Measurements from ENCODE around the gene DDX51.
A peak's percentile ranks its signal among the peaks of the same experiment; 100 is the strongest.

DDX51 gene

DNA sequence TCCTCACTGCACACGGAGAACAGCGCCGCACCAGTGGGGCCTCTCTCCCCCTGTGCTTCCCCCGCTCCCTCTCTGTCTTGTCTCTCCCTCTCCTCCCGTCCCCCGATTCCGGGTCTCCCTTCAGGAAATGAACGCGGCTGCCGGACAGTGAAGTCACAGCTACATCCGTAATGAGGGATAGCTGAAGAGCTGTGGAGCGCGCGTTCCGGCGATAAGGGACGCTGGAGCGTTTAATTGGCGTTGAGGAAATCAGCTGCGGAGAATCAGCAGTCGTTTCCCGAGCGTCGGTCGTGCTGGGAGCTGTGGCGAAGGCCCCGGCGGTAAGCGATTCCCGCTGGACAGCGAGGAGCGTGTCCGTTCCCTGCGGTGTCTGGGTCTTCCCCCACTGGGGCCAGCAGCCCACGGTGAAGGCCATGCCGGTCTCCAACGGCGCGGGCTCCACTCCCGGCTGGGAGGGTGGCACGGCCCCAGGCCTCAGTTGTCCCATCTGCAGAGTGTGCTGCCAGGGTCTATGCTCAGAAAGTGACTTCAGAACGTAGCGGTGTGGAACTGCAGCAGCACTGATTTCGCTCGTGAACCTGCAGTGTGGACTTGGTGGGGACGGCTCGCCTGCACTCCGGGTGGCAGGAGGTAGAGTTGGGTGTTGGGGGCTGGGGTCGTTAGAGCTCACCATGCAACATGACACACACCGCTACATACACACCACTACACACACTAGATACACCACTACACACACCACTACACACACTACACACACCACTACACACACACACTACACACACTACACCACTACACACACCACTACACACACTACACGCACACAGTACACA lies 11.0 kb upstream of the DDX51 start:
- H3K36me3 ChIP-seq (ENCODE audit: insufficient read depth, low read length), result peaks cover 18% of the 10 kb centered on the region; the same call in 1 of the 2 replicates
- peaks cover 11% of the 10 kb centered on the region for H3F3A ChIP-seq (ENCODE audit: low read depth)
- H3K4me1 ChIP-seq (ENCODE audit: insufficient read depth, low read length, poor library complexity, severe bottlenecking), result no peaks in the 10 kb centered on the region
- no peaks in the 10 kb centered on the region for H3K79me2 ChIP-seq (ENCODE audit: insufficient read depth, low read length)
- no peak overlapping the region for H2AFZ ChIP-seq (ENCODE audit: low read length)
- TF ChIP-seq EZH2phosphoT487 (IDR thresholded peaks at IDR 0.05; ENCODE audit: borderline replicate concordance), result no peak
- no peaks in the 10 kb centered on the region for H3K9me2 ChIP-seq (replicated peaks; ENCODE audit: low read depth, low read length)
- H3K4me3 ChIP-seq (ENCODE audit: low read length, poor library complexity, severe bottlenecking), result no peak overlapping the region
- H3K9me3 ChIP-seq (ENCODE audit: insufficient read depth, low read depth, low read length), result no peaks in the 10 kb centered on the region
- H3K27me3 ChIP-seq (ENCODE audit: insufficient read depth, low read length, poor library complexity, severe bottlenecking), result no peaks in the 10 kb centered on the region
- no peak overlapping the region for H3K9ac ChIP-seq (ENCODE audit: low read depth, low read length, poor library complexity, severe bottlenecking)
- no peaks in the 10 kb centered on the region for H4K20me1 ChIP-seq (ENCODE audit: insufficient read depth, low read length, poor library complexity, severe bottlenecking)
- no peak overlapping the region for H3K4me2 ChIP-seq (ENCODE audit: low read depth, low read length, poor library complexity, severe bottlenecking)

GRCh38 chr12:132154341-132154761 lies 10.2 kb upstream of the DDX51 start:
- no peak overlapping the region for H2AFZ ChIP-seq (ENCODE audit: low read length)
- H3K27me3 ChIP-seq (ENCODE audit: insufficient read depth, low read length, poor library complexity, severe bottlenecking), result no peaks in the 10 kb centered on the region
- TF ChIP-seq, protein P1, sequence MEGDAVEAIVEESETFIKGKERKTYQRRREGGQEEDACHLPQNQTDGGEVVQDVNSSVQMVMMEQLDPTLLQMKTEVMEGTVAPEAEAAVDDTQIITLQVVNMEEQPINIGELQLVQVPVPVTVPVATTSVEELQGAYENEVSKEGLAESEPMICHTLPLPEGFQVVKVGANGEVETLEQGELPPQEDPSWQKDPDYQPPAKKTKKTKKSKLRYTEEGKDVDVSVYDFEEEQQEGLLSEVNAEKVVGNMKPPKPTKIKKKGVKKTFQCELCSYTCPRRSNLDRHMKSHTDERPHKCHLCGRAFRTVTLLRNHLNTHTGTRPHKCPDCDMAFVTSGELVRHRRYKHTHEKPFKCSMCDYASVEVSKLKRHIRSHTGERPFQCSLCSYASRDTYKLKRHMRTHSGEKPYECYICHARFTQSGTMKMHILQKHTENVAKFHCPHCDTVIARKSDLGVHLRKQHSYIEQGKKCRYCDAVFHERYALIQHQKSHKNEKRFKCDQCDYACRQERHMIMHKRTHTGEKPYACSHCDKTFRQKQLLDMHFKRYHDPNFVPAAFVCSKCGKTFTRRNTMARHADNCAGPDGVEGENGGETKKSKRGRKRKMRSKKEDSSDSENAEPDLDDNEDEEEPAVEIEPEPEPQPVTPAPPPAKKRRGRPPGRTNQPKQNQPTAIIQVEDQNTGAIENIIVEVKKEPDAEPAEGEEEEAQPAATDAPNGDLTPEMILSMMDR (conservative IDR thresholded peaks at IDR 0.05; ENCODE audit: low read length), result no peak
- TF ChIP-seq EZH2phosphoT487 (IDR thresholded peaks at IDR 0.05; ENCODE audit: borderline replicate concordance), result no peak
- no peaks in the 10 kb centered on the region for H3K9me3 ChIP-seq (ENCODE audit: insufficient read depth, low read depth, low read length)
- no peaks in the 10 kb centered on the region for H4K20me1 ChIP-seq (ENCODE audit: insufficient read depth, low read length, poor library complexity, severe bottlenecking)
- H3K79me2 ChIP-seq (ENCODE audit: insufficient read depth, low read length), result no peaks in the 10 kb centered on the region
- no peaks in the 10 kb centered on the region for H3K9me2 ChIP-seq (replicated peaks; ENCODE audit: low read depth, low read length)
- peaks cover 18% of the 10 kb centered on the region; the same call in 1 of the 2 replicates for H3K36me3 ChIP-seq (ENCODE audit: insufficient read depth, low read length)
- H3K4me3 ChIP-seq (ENCODE audit: low read length, poor library complexity, severe bottlenecking), result no peak overlapping the region
- no peak overlapping the region for H3K4me2 ChIP-seq (ENCODE audit: low read depth, low read length, poor library complexity, severe bottlenecking)
- no peak overlapping the region for H3K9ac ChIP-seq (ENCODE audit: low read depth, low read length, poor library complexity, severe bottlenecking)
- H3F3A ChIP-seq (ENCODE audit: low read depth), result peaks cover 11% of the 10 kb centered on the region
- H3K4me1 ChIP-seq (ENCODE audit: insufficient read depth, low read length, poor library complexity, severe bottlenecking), result no peaks in the 10 kb centered on the region

DNA sequence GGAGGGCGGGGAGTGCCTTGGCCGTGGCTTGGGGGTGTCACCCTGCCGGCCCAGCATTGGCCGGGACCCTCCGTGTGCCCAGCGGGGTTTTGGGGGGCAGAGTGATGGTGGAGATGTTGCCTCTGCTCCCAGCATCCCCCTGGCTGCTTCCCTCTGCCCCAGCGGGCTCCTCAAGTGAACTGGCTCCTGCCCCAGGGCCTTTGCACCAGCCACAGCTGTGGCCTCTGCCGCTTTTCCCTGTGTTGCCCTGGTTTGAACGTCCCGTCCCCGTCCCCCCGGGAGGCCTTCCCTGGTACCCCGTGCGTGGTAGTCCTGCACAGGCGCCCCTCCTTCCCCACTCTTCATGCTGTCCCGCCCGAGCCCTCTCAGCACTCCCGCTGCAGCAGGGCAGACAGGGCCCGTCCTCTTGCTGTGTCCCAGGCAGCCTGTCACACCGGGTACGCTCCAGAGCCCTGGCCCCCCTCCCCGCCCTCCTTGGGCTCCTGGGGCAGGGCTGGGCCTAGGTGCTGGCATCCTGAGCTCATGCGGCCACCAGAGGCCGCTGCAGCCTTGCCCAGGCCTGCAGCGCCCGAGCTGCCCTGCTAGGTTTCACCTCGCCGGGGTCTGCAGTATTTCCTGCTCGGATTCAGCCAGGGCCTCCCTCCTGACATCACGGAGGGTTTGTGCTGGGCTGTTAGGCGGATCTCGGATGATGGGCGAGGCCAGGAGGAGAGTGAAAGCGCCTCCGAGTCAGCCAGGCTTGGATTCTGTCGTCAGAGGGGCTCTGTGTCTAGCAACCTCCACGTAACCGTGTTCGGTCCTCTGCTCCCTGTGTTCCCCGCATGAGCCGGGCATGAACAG lies 9.6 kb upstream of the DDX51 start:
- Histone ChIP-seq H3K79me2 (ENCODE audit: insufficient read depth, low read length) (no peaks in the 10 kb centered on the region), H3F3A (ENCODE audit: low read depth) (peaks cover 11% of the 10 kb centered on the region), H3K27me3 (ENCODE audit: insufficient read depth, low read length, poor library complexity, severe bottlenecking) (no peaks in the 10 kb centered on the region), H4K20me1 (ENCODE audit: insufficient read depth, low read length, poor library complexity, severe bottlenecking) (no peaks in the 10 kb centered on the region), H3K36me3 (ENCODE audit: insufficient read depth, low read length) (peaks cover 18% of the 10 kb centered on the region; the same call in 1 of the 2 replicates), H3K9me3 (ENCODE audit: insufficient read depth, low read depth, low read length) (no peaks in the 10 kb centered on the region), H3K4me1 (ENCODE audit: insufficient read depth, low read length, poor library complexity, severe bottlenecking) (no peaks in the 10 kb centered on the region), H3K4me3 (ENCODE audit: low read length, poor library complexity, severe bottlenecking) (no peak overlapping the region), H2AFZ (ENCODE audit: low read length) (no peak overlapping the region), H3K4me2 (ENCODE audit: low read depth, low read length, poor library complexity, severe bottlenecking) (no peak overlapping the region), H3K9me2 (replicated peaks; ENCODE audit: low read depth, low read length) (no peaks in the 10 kb centered on the region), H3K9ac (ENCODE audit: low read depth, low read length, poor library complexity, severe bottlenecking) (no peak overlapping the region)
- no peak for TF ChIP-seq EZH2phosphoT487 (IDR thresholded peaks at IDR 0.05; ENCODE audit: borderline replicate concordance)
- TF ChIP-seq, protein P1 (conservative IDR thresholded peaks at IDR 0.05; ENCODE audit: low read length), result peak; percentile 83
